Right lobe of liver (tissue), 6 donors: ENCODE data around the gene DENND2D. TPM values are rescaled to one million over a fixed set of nuclear protein-coding genes. Genes with fewer than 3 reads are reported as not detected.

Experiments used
- ATAC-seq, 4 donors: fragments of 200-7000 bp; cut with Tn5 transposase; one replicate each; pipeline ENCODE4 v1.9.1; 2020; ENCODE audit warnings: mild to moderate bottlenecking in 4 of 4, moderate library complexity in 4 of 4
- DNase-seq, 3 donors: peaks; one replicate each; pipeline ENCODE4 v3.0.0-alpha.2; 2020
- H3K27ac ChIP-seq, 3 donors: fragments of 200-600 bp; one replicate each; pipeline ENCODE4 v1.8.0; 2022
- H3K27me3 ChIP-seq, 2 donors: fragments of 200-600 bp; one replicate each; pipeline ENCODE4 v1.8.0; 2022
- H3K36me3 ChIP-seq, 4 donors: fragments of 200-600 bp; sonication (generic) in 1 of 4; one replicate each; pipeline versions ENCODE4 v1.5.1 to v1.8.0; 2017 to 2022; ENCODE audit warnings: control low read depth in 1 of 4
- H3K4me1 ChIP-seq, 4 donors: fragments of 200-600 bp; sonication (generic) in 1 of 4; one replicate each; pipeline versions ENCODE4 v1.5.1 to v1.8.0; 2017 to 2022; ENCODE audit warnings: control low read depth in 1 of 4
- H3K4me3 ChIP-seq, 3 donors: fragments of 200-600 bp; one replicate each; pipeline ENCODE4 v1.8.0; 2022
- H3K9me3 ChIP-seq, 4 donors: fragments of 200-600 bp; sonication (generic) in 1 of 4; one replicate each; pipeline versions ENCODE4 v1.5.1 to v1.8.0; 2017 to 2022; ENCODE audit warnings: control low read depth in 1 of 4
- POLR2A ChIP-seq: fragments of 450-650 bp; IDR thresholded peaks from one replicate; pipeline ENCODE4 v1.6.1; 2017; ENCODE audit warnings: antibody characterized with exemption, mild to moderate bottlenecking
- WGBS: methylation state at CpG from one replicate; pipeline ENCODE4 v1.1.6; 2018; ENCODE audit warnings: low coverage, low lambda C conversion rate; ENCODE audit not compliant: insufficient coverage; ENCODE audit errors: missing lambda C conversion rate; 5-methylcytosine and 5-hydroxymethylcytosine counted together
- intact Hi-C, 2 donors: fragments of 100-400 bp; cut with DNase I; formaldehyde crosslinking; loops; one replicate each; pipeline versions ENCODE4 v1.11.2 to v1.14.1; 2022
- small RNA-seq, 2 experiments: library from RNA; depleted of rRNA; stranded (forward); fragments of <200 nt; gene quantifications; one replicate each; pipeline ENCODE3, GENCODE V24; 2016
- total RNA-seq, 6 experiments: library from RNA; depleted of rRNA in 2 of 6; stranded (reverse); fragments of >200 nt in 2 of 6; fragmentation: NEBNext Ultra II Directional in 3 of 6; extraction: Animal tissue kit (Norgen Biotek cat#: 25700) in 3 of 6; gene quantifications; one replicate each; pipeline versions ENCODE4 v1.1.0 to v1.2.4, GENCODE V29; 2016 to 2023
- TF ChIP-seq, protein P1 (sequence below), 4 donors: fragments of 200-600 bp in 3 of 4; fragments of 450-650 bp in 1 of 4; IDR thresholded peaks; one replicate each; pipeline versions ENCODE4 v1.5.1 to v1.8.0; 2016 to 2022; ENCODE audit warnings: antibody characterized with exemption in 4 of 4, mild to moderate bottlenecking in 2 of 4
- donor health status: DM: no; HTN: yes; CAD: no.
- donor health status: DM: no; HTN: no; CAD: no.
- donor health status: DM: no; HTN: no; CAD: no.
- donor health status: DM: no; HTN: yes; CAD: no.
- donor health status: DM: no; HTN: yes; CAD: no.

The DENND2D gene
- total RNA-seq, 6 experiments from 2014 or later, result 9.6 to 18.6 (median 13.9) TPM

DNA sequence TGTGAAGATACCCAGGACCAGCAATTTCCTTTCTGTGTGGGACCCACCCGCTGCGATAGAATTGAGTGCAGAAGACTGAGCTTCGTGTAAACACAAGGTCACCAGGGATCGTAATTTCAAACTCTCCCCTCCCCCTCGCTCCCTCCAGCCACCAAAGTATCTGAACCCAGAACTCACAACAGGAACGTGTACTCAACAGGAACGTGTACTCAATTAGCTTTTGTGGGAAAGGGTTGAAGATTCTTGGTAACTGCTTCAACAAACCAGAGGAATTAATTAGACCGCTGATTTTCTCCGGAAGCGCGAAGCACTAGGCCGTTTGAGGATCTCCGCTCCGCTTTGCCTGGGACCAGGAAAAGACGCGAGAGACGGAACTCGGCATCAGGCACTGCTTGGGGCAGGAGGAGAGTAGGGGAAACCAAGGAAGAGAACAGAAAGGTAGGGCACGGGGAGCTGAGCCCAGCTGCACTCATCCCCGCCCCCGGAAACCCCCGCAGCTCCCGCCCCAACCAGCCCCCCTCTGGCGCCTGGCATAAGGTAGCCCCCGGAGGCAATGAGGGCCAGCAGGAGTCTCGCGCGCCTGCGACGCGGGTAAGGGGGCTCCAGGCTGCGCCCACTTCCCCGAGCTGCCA lies 61.0 kb downstream of the DENND2D start:
- Histone ChIP-seq H3K36me3 (peaks cover 0 to 14% (median under 1%) of the 10 kb centered on the region in 4 donors), H3K9me3 (no peaks in the 10 kb centered on the region), H3K27ac (peak overlapping the region; percentile 83 to 90 (median 88)), H3K27me3 (no peaks in the 10 kb centered on the region), H3K4me3 (peak overlapping the region; percentile 80 to 94 (median 91)), H3K4me1 (peaks cover 0 to 29% (median 14%) of the 10 kb centered on the region in 4 donors)
- DNase-seq, result peak in 2 of 3 donors; percentile 30 to 63
- 1% methylated on average over 21 of the region's 33 CpGs for WGBS
- TF ChIP-seq POLR2A, result no peak
- TF ChIP-seq, protein P1, sequence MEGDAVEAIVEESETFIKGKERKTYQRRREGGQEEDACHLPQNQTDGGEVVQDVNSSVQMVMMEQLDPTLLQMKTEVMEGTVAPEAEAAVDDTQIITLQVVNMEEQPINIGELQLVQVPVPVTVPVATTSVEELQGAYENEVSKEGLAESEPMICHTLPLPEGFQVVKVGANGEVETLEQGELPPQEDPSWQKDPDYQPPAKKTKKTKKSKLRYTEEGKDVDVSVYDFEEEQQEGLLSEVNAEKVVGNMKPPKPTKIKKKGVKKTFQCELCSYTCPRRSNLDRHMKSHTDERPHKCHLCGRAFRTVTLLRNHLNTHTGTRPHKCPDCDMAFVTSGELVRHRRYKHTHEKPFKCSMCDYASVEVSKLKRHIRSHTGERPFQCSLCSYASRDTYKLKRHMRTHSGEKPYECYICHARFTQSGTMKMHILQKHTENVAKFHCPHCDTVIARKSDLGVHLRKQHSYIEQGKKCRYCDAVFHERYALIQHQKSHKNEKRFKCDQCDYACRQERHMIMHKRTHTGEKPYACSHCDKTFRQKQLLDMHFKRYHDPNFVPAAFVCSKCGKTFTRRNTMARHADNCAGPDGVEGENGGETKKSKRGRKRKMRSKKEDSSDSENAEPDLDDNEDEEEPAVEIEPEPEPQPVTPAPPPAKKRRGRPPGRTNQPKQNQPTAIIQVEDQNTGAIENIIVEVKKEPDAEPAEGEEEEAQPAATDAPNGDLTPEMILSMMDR (IDR thresholded peaks at IDR 0.05), result no peak
- peak; percentile 29 to 40 (median 34) for ATAC-seq
- intact Hi-C loops, result no loop called here

Small RNA genes lying within 50 kb of the gene (small RNA-seq; reads per million reads assigned to genes)
- gene AL355816.1, result 0 reads per million in 2 experiments

Other genes with a start within 250 kb of the DENND2D start
- 1 to 10 TPM; 3.8 to 7.8 (median 5.8) TPM for gene LRIF1, start 236.7 kb downstream of the DENND2D start, total RNA-seq
- gene DRAM2, start 60.6 kb downstream of the DENND2D start, total RNA-seq, result 10 to 100 TPM; 16.7 to 37.2 (median 22.9) TPM
- gene CEPT1, start 60.4 kb downstream of the DENND2D start, total RNA-seq, result 10 to 100 TPM; 21.9 to 35.0 (median 27.8) TPM
- gene CHI3L2, start 27.1 kb upstream of the DENND2D start, total RNA-seq, result under 1 TPM in 5 of 6 experiments, not detected in 1; 0.15 to 0.58 (median 0.26) TPM
- not detected for gene CHIA, start 90.2 kb upstream of the DENND2D start, total RNA-seq
- gene OVGP1, start 227.1 kb upstream of the DENND2D start, total RNA-seq, result 1 to 10 TPM; 1.4 to 6.3 (median 4.1) TPM
- 10 to 100 TPM; 11.4 to 27.3 (median 14.0) TPM for gene WDR77, start 248.6 kb upstream of the DENND2D start, total RNA-seq
- 100 to 1,000 TPM; 128 to 152 (median 148) TPM for gene ATP5PB, start 248.8 kb upstream of the DENND2D start, total RNA-seq